ENCODE measurements around the gene GARIN5A. TPM values are rescaled to one million over a fixed set of nuclear protein-coding genes. Genes with fewer than 3 reads are reported as not detected.

GARIN5A gene
- polyA plus RNA-seq, 1 donor (not counting 4 experiments of a cell fraction or from before 2014, with no cell fraction given) = 0.37 TPM

GRCh38 chr19:50420808-50421207 lies 55.8 kb downstream of the GARIN5A start:
- H3K4me2 ChIP-seq (ENCODE audit: control insufficient read depth, extremely low read depth, insufficient read depth, low read depth, low read length) = no peak overlapping the region
- no peak overlapping the region for H3K4me3 ChIP-seq (ENCODE audit: control insufficient read depth in 2 of 3, extremely low read depth in 1 of 3, insufficient read depth in 2 of 3, low read depth in 1 of 3, low read length in 3 of 3)
- no peak for DNase-seq (ENCODE audit: low read depth, low spot score)
- no peaks in the 10 kb centered on the region for H3K9me3 ChIP-seq (ENCODE audit: control insufficient read depth, low read depth, low read length)
- TF ChIP-seq CTCF (optimal IDR thresholded peaks at IDR 0.05 in 1 of 3, IDR thresholded peaks at IDR 0.05 in 1 of 3, conservative IDR thresholded peaks at IDR 0.05 in 1 of 3; ENCODE audit: extremely low read depth in 1 of 3, insufficient read depth in 2 of 3, low read length in 3 of 3) (no peak), EZH2 (IDR thresholded peaks at IDR 0.05; ENCODE audit: low read length) (no peak)
- no peak overlapping the region for H2AFZ ChIP-seq (ENCODE audit: control insufficient read depth, low read length)
- no peaks in the 10 kb centered on the region for H3K4me1 ChIP-seq (ENCODE audit: control insufficient read depth, extremely low read depth, insufficient read depth, low read length)
- no peaks in the 10 kb centered on the region for H3K9me1 ChIP-seq (ENCODE audit: control insufficient read depth, extremely low read depth, insufficient read depth, low read length)
- H3K27ac ChIP-seq (ENCODE audit: control insufficient read depth, insufficient read depth, low read length) = no peak overlapping the region
- H3K79me2 ChIP-seq (ENCODE audit: control insufficient read depth, insufficient read depth, low read length) = no peaks in the 10 kb centered on the region
- H4K20me1 ChIP-seq (ENCODE audit: control insufficient read depth, extremely low read depth, insufficient read depth, low read length) = no peaks in the 10 kb centered on the region
- no peak overlapping the region for H3K9ac ChIP-seq (ENCODE audit: control insufficient read depth, extremely low read depth, insufficient read depth, low read length)
- no peaks in the 10 kb centered on the region for H3K36me3 ChIP-seq (ENCODE audit: control insufficient read depth in 2 of 2, extremely low read depth in 1 of 2, insufficient read depth in 2 of 2, low read length in 2 of 2)
- H3K27me3 ChIP-seq (ENCODE audit: control insufficient read depth, extremely low read depth, insufficient read depth, low read length) = peaks cover 18% of the 10 kb centered on the region
- dilution Hi-C loops (cut with MboI; ENCODE audit: extremely low pct_ligation_motif_present, low sequenced_read_pairs) = no loop called here
- no peak for FAIRE-seq

GRCh38 chr19:50420127-50420526 lies 56.5 kb downstream of the GARIN5A start:
- dilution Hi-C loops (cut with MboI; ENCODE audit: extremely low pct_ligation_motif_present, low sequenced_read_pairs) = no loop called here
- Histone ChIP-seq H3K36me3 (ENCODE audit: control insufficient read depth in 2 of 2, extremely low read depth in 1 of 2, insufficient read depth in 2 of 2, low read length in 2 of 2) (no peaks in the 10 kb centered on the region), H3K4me3 (ENCODE audit: control insufficient read depth in 2 of 3, extremely low read depth in 1 of 3, insufficient read depth in 2 of 3, low read depth in 1 of 3, low read length in 3 of 3) (no peak overlapping the region), H4K20me1 (ENCODE audit: control insufficient read depth, extremely low read depth, insufficient read depth, low read length) (no peaks in the 10 kb centered on the region), H3K79me2 (ENCODE audit: control insufficient read depth, insufficient read depth, low read length) (no peaks in the 10 kb centered on the region), H3K9me1 (ENCODE audit: control insufficient read depth, extremely low read depth, insufficient read depth, low read length) (no peaks in the 10 kb centered on the region), H3K4me1 (ENCODE audit: control insufficient read depth, extremely low read depth, insufficient read depth, low read length) (no peaks in the 10 kb centered on the region), H3K9ac (ENCODE audit: control insufficient read depth, extremely low read depth, insufficient read depth, low read length) (no peak overlapping the region), H3K9me3 (ENCODE audit: control insufficient read depth, low read depth, low read length) (no peaks in the 10 kb centered on the region), H2AFZ (ENCODE audit: control insufficient read depth, low read length) (no peak overlapping the region), H3K4me2 (ENCODE audit: control insufficient read depth, extremely low read depth, insufficient read depth, low read depth, low read length) (no peak overlapping the region), H3K27ac (ENCODE audit: control insufficient read depth, insufficient read depth, low read length) (no peak overlapping the region), H3K27me3 (ENCODE audit: control insufficient read depth, extremely low read depth, insufficient read depth, low read length) (peaks cover 18% of the 10 kb centered on the region)
- FAIRE-seq (no peak), DNase-seq (ENCODE audit: low read depth, low spot score) (no peak)
- TF ChIP-seq EZH2 (IDR thresholded peaks at IDR 0.05; ENCODE audit: low read length) = no peak
- TF ChIP-seq CTCF (optimal IDR thresholded peaks at IDR 0.05 in 1 of 3, IDR thresholded peaks at IDR 0.05 in 1 of 3, conservative IDR thresholded peaks at IDR 0.05 in 1 of 3; ENCODE audit: extremely low read depth in 1 of 3, insufficient read depth in 2 of 3, low read length in 3 of 3) = no peak
